ENCODE measurements around the gene FHDC1.

DNA sequence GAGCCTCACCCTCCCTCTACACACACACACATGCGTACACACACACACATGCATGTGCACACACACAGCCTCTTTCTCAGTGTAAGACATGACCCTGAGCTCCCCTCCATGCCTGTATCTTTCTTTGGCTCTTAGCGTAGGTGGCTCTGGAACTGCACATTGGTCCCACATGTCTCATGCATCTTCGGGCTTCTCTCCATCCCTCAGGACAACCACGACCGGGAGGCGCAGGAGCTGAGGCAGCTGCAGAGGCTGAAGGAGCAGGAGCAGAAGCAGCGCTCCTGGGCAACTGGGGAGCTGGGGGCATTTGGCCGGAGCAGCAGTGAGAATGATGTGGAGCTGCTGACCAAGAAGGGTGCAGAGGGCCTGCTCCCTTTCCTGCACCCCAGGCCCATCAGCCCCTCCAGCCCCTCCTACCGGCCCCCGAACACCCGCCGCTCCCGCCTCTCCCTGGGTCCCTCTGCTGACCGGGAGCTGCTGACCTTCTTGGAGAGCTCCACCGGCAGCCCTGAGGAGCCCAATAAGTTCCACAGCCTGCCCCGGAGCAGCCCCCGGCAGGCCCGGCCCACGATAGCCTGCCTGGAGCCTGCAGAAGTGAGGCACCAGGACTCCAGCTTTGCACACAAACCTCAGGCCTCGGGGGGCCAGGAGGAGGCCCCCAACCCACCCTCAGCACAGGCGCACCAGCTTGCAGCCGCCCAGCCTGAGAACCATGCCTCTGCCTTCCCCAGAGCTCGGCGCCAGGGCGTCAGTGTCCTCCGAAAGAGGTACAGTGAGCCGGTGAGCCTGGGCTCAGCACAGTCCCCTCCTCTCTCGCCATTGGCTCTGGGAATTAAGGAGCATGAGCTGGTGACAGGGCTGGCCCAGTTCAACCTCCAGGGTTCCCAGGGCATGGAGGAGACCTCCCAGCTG lies 38.6 kb downstream of the FHDC1 start:
- TF ChIP-seq CTCF (IDR thresholded peaks at IDR 0.05): no peak
- no peak for TF ChIP-seq POLR2A (IDR thresholded peaks at IDR 0.05)
